Hepatocyte (in vitro differentiated cells): ENCODE results near the gene GRIN3B.

Source experiments
- CTCF ChIP-seq: fragments of 200-600 bp; sonication (generic); IDR thresholded peaks from 2 replicates; pipeline ENCODE4 v1.5.1; 2016; ENCODE audit warnings: antibody characterized with exemption, mild to moderate bottlenecking; ENCODE audit not compliant: poor library complexity
- EZH2 ChIP-seq: fragments of 200-600 bp; sonication (generic); IDR thresholded peaks from 2 replicates; pipeline ENCODE4 v1.6.1; 2016; ENCODE audit warnings: antibody characterized with exemption, mild to moderate bottlenecking, borderline replicate concordance

- TF ChIP-seq CTCF (no peak), EZH2 (no peak)
These were observed 6.8 kb upstream of the GRIN3B start for GRCh38 chr19:993361-993830.
